T-helper 1 cell treated with Interleukin-12 subunit alpha and Interleukin-12 subunit beta and Interleukin-4 antibody, amounts not matched to agents 30 μg/mL and 1 μg/mL, for 36 hours (primary cell): ENCODE measurements around the gene UBE2L5.

Experiments used
- H3K27ac Mint-ChIP-seq: one replicate; pipeline ENCODE4 v1.8.0; 2021; ENCODE audit warnings: mild to moderate bottlenecking, mixed read lengths
- H3K27me3 Mint-ChIP-seq: one replicate; pipeline ENCODE4 v1.8.0; 2021; ENCODE audit warnings: low read depth, mixed read lengths
- H3K36me3 Mint-ChIP-seq: one replicate; pipeline ENCODE4 v1.8.0; 2021; ENCODE audit warnings: low read depth, mixed read lengths
- H3K4me1 Mint-ChIP-seq: one replicate; pipeline ENCODE4 v1.8.0; 2021; ENCODE audit warnings: low read depth, mixed read lengths
- H3K4me3 Mint-ChIP-seq: one replicate; pipeline ENCODE4 v1.8.0; 2021; ENCODE audit warnings: mild to moderate bottlenecking, moderate library complexity, mixed read lengths
- H3K9me3 Mint-ChIP-seq: one replicate; pipeline ENCODE4 v1.8.0; 2021; ENCODE audit warnings: mixed read lengths

Gene UBE2L5

GRCh38 chr13:30415430-30416030 lies 6.8 kb upstream of the UBE2L5 start:
- no peak overlapping the region for H3K4me3 Mint-ChIP-seq
- no peaks in the 10 kb centered on the region for H3K9me3 Mint-ChIP-seq
- no peaks in the 10 kb centered on the region for H3K27me3 Mint-ChIP-seq
- H3K4me1 Mint-ChIP-seq = peaks cover 17% of the 10 kb centered on the region
- no peaks in the 10 kb centered on the region for H3K36me3 Mint-ChIP-seq
- H3K27ac Mint-ChIP-seq = no peak overlapping the region

- Mint-ChIP-seq H3K36me3 (no peaks in the 10 kb centered on the region), H3K27ac (no peak overlapping the region), H3K4me3 (no peak overlapping the region), H3K27me3 (no peaks in the 10 kb centered on the region), H3K9me3 (no peaks in the 10 kb centered on the region), H3K4me1 (peaks cover 24% of the 10 kb centered on the region)
Measured at GRCh38 chr13:30416471-30416870, 5.8 kb upstream of the UBE2L5 start.

GRCh38 chr13:30418075-30418716 lies 4.1 kb upstream of the UBE2L5 start:
- Mint-ChIP-seq H3K36me3 (peaks cover 2% of the 10 kb centered on the region), H3K4me3 (no peak overlapping the region), H3K27ac (no peak overlapping the region), H3K27me3 (no peaks in the 10 kb centered on the region), H3K4me1 (peaks cover 28% of the 10 kb centered on the region), H3K9me3 (no peaks in the 10 kb centered on the region)

GRCh38 chr13:30418717-30419459 lies 3.4 kb upstream of the UBE2L5 start:
- Mint-ChIP-seq H3K4me3 (no peak overlapping the region), H3K4me1 (peaks cover 29% of the 10 kb centered on the region), H3K27me3 (no peaks in the 10 kb centered on the region)

GRCh38 chr13:30421093-30422053 lies 920 bp upstream of the UBE2L5 start:
- H3K27ac Mint-ChIP-seq = peak overlapping the region; percentile 68
- H3K4me3 Mint-ChIP-seq = peak overlapping the region; percentile 78
- peaks cover 2% of the 10 kb centered on the region for H3K36me3 Mint-ChIP-seq
- H3K27me3 Mint-ChIP-seq = no peaks in the 10 kb centered on the region
- H3K4me1 Mint-ChIP-seq = peaks cover 23% of the 10 kb centered on the region
- H3K9me3 Mint-ChIP-seq = no peaks in the 10 kb centered on the region

More at GRCh38 chr13:30418717-30419459, 3.4 kb upstream of the UBE2L5 start:
- H3K36me3 Mint-ChIP-seq = peaks cover 2% of the 10 kb centered on the region
- H3K9me3 Mint-ChIP-seq = no peaks in the 10 kb centered on the region
- no peak overlapping the region for H3K27ac Mint-ChIP-seq

GRCh38 chr13:30423891-30424290 lies 1.6 kb downstream of the UBE2L5 start:
- Mint-ChIP-seq H3K4me1 (peaks cover 22% of the 10 kb centered on the region), H3K27me3 (peaks cover 4% of the 10 kb centered on the region), H3K9me3 (no peaks in the 10 kb centered on the region), H3K27ac (no peak overlapping the region), H3K36me3 (peaks cover 2% of the 10 kb centered on the region), H3K4me3 (no peak overlapping the region)

- Mint-ChIP-seq H3K9me3 (no peaks in the 10 kb centered on the region), H3K27ac (no peak overlapping the region), H3K36me3 (peaks cover 1% of the 10 kb centered on the region), H3K4me3 (no peak overlapping the region), H3K4me1 (peaks cover 29% of the 10 kb centered on the region), H3K27me3 (peaks cover 4% of the 10 kb centered on the region)
Measured at GRCh38 chr13:30429235-30429634, 6.9 kb downstream of the UBE2L5 start.

GRCh38 chr13:30429721-30430694 lies 7.7 kb downstream of the UBE2L5 start:
- H3K4me3 Mint-ChIP-seq = peak overlapping the region; percentile 57
- peak overlapping the region; percentile 71 for H3K27ac Mint-ChIP-seq
- H3K27me3 Mint-ChIP-seq = peaks cover 4% of the 10 kb centered on the region
- H3K36me3 Mint-ChIP-seq = peaks cover 1% of the 10 kb centered on the region
- H3K4me1 Mint-ChIP-seq = peaks cover 29% of the 10 kb centered on the region
- no peaks in the 10 kb centered on the region for H3K9me3 Mint-ChIP-seq

GRCh38 chr13:30431269-30431940 lies 9.1 kb downstream of the UBE2L5 start:
- no peak overlapping the region for H3K27ac Mint-ChIP-seq
- peaks cover 1% of the 10 kb centered on the region for H3K36me3 Mint-ChIP-seq
- H3K4me3 Mint-ChIP-seq = no peak overlapping the region
- peaks cover 29% of the 10 kb centered on the region for H3K4me1 Mint-ChIP-seq
- no peaks in the 10 kb centered on the region for H3K9me3 Mint-ChIP-seq
- H3K27me3 Mint-ChIP-seq = peaks cover 7% of the 10 kb centered on the region

GRCh38 chr13:30435911-30436451 lies 13.7 kb downstream of the UBE2L5 start:
- peaks cover 17% of the 10 kb centered on the region for H3K27me3 Mint-ChIP-seq
- H3K27ac Mint-ChIP-seq = no peak overlapping the region
- no peaks in the 10 kb centered on the region for H3K9me3 Mint-ChIP-seq
- no peaks in the 10 kb centered on the region for H3K36me3 Mint-ChIP-seq
- peaks cover 15% of the 10 kb centered on the region for H3K4me1 Mint-ChIP-seq
- H3K4me3 Mint-ChIP-seq = no peak overlapping the region

- no peak overlapping the region for H3K4me3 Mint-ChIP-seq
- H3K27ac Mint-ChIP-seq = no peak overlapping the region
- H3K9me3 Mint-ChIP-seq = no peaks in the 10 kb centered on the region
- H3K36me3 Mint-ChIP-seq = no peaks in the 10 kb centered on the region
- H3K27me3 Mint-ChIP-seq = peaks cover 17% of the 10 kb centered on the region
- peaks cover 9% of the 10 kb centered on the region for H3K4me1 Mint-ChIP-seq
Measured at GRCh38 chr13:30437177-30437576, 14.9 kb downstream of the UBE2L5 start.

- peaks cover 12% of the 10 kb centered on the region for H3K4me1 Mint-ChIP-seq
- H3K4me3 Mint-ChIP-seq = no peak overlapping the region
- no peaks in the 10 kb centered on the region for H3K36me3 Mint-ChIP-seq
- H3K27me3 Mint-ChIP-seq = peaks cover 17% of the 10 kb centered on the region
- no peak overlapping the region for H3K27ac Mint-ChIP-seq
- H3K9me3 Mint-ChIP-seq = no peaks in the 10 kb centered on the region
Measured at GRCh38 chr13:30438286-30438685, 16.0 kb downstream of the UBE2L5 start.
